HepG2 (cell line): ENCODE data around the gene DTNA. TPM values are rescaled to one million over a fixed set of nuclear protein-coding genes. Genes with fewer than 3 reads are reported as not detected.

Experiments used
- ATAC-seq: fragments of 200-7000 bp; cut with Tn5 transposase; 3 replicates; pipeline ENCODE4 v1.9.1; 2020; ENCODE audit warnings: mild to moderate bottlenecking, moderate library complexity
- BruUV-seq: library from RNA; stranded (reverse); fragments of 400-500 nt; replicated peaks from 2 replicates; lab custom pipeline; 2021; lab: Mats Ljungman, UMichigan
- CTCF ChIA-PET: fragments of 300-600 bp; formaldehyde crosslinking; extraction: SDS; loops from one replicate; lab custom pipeline; 2021; ENCODE audit warnings: low total read pairs, inconsistent platforms, low intra/inter-chr PET ratio; lab: Yijun Ruan, JAX
- POLR2A ChIA-PET: fragments of 350-600 bp; sonication (Branson Sonifier 250); formaldehyde crosslinking; loops from one replicate; lab custom pipeline; 2020; ENCODE audit warnings: antibody characterized with exemption, inconsistent platforms; lab: Yijun Ruan, JAX
- DNase-seq: peaks from one replicate; pipeline ENCODE4 v3.0.0-alpha.2; 2015; ENCODE audit warnings: low spot score
- FAIRE-seq: peaks from 3 replicates; lab custom pipeline; 2011; peaks lifted over from hg19 to GRCh38; lab: Jason Lieb, UNC
- H2AFZ ChIP-seq: one replicate; pipeline ENCODE4 v1.6.1; 2011; ENCODE audit warnings: low read length, inconsistent platforms
- H3K27ac ChIP-seq: fragments of 300-600 bp; 3 replicates; pipeline ENCODE4 v1.8.0; 2011; ENCODE audit warnings: mixed run types, mild to moderate bottlenecking, mixed read lengths, low read length, inconsistent platforms; ENCODE audit not compliant: insufficient read depth; ENCODE audit errors: extremely low read length
- H3K27me3 ChIP-seq, 2 experiments: fragments of 200-600 bp in 1 of 2; 2 replicates in 1 of 2; 3 replicates in 1 of 2; pipeline versions ENCODE4 v1.6.0 to v1.8.0; 2011; ENCODE audit warnings: low read length in 2 of 2, mild to moderate bottlenecking in 2 of 2, moderate library complexity in 2 of 2, inconsistent platforms in 1 of 2; ENCODE audit not compliant: insufficient read depth in 2 of 2, control insufficient read depth in 1 of 2
- H3K36me3 ChIP-seq, 2 experiments: fragments of 200-600 bp in 1 of 2; replicated peaks in 1 of 2; 2 replicates in 1 of 2; 3 replicates in 1 of 2; pipeline versions ENCODE4 v1.5.1 to v1.8.0; 2011; ENCODE audit warnings: low read length in 2 of 2, inconsistent platforms in 1 of 2; ENCODE audit not compliant: insufficient read depth in 2 of 2, control insufficient read depth in 1 of 2
- H3K4me1 ChIP-seq: 2 replicates; pipeline ENCODE4 v1.5.1; 2012; ENCODE audit warnings: low read length, inconsistent platforms; ENCODE audit not compliant: insufficient read depth
- H3K4me2 ChIP-seq: 2 replicates; pipeline ENCODE4 v1.6.0; 2011; ENCODE audit warnings: low read depth, low read length, inconsistent platforms
- H3K4me3 ChIP-seq, 3 experiments: fragments of 200-600 bp in 1 of 3; sonication (generic), shearing (Covaris generic) in 1 of 3; replicated peaks in 1 of 3; 2 replicates each; pipeline ENCODE4 v1.5.1; 2011 to 2016; ENCODE audit warnings: low read length in 3 of 3, inconsistent platforms in 2 of 3, low read depth in 2 of 3, mild to moderate bottlenecking in 2 of 3, control low read depth in 1 of 3, mixed read lengths in 1 of 3; ENCODE audit not compliant: insufficient read depth in 1 of 3
- H3K79me2 ChIP-seq: one replicate; pipeline ENCODE4 v1.6.1; 2011; ENCODE audit warnings: low read length, inconsistent platforms; ENCODE audit not compliant: insufficient read depth
- H3K9ac ChIP-seq: 2 replicates; pipeline ENCODE4 v1.6.0; 2011; ENCODE audit warnings: mild to moderate bottlenecking, low read depth, low read length, inconsistent platforms; ENCODE audit not compliant: insufficient read depth
- H3K9me3 ChIP-seq: 2 replicates; pipeline ENCODE4 v1.5.1; 2012; ENCODE audit warnings: mild to moderate bottlenecking, low read length
- H4K20me1 ChIP-seq: 2 replicates; pipeline ENCODE4 v1.6.0; 2011; ENCODE audit warnings: inconsistent platforms, mild to moderate bottlenecking, low read length, moderate library complexity; ENCODE audit not compliant: insufficient read depth
- AKAP8 ChIP-seq: sonication (generic); formaldehyde crosslinking; IDR thresholded peaks from 2 replicates; pipeline ENCODE4 v1.5.1; 2020; ENCODE audit warnings: mild to moderate bottlenecking, missing genetic modification reagents
- ASH2L ChIP-seq: fragments of 300-600, 200-600 bp; sonication (generic); IDR thresholded peaks from 2 replicates; pipeline ENCODE4 v1.7.0; 2017; ENCODE audit warnings: low read depth, mild to moderate bottlenecking, moderate library complexity, mixed read lengths, low read length; ENCODE audit not compliant: insufficient read length
- ATM ChIP-seq: fragments of 450-650 bp; IDR thresholded peaks from 2 replicates; pipeline ENCODE4 v1.7.1; 2017; ENCODE audit warnings: mild to moderate bottlenecking, borderline replicate concordance
- BRCA1 ChIP-seq: sonication (generic); formaldehyde crosslinking; IDR thresholded peaks from 2 replicates; pipeline ENCODE4 v1.4.0; 2020; ENCODE audit warnings: missing genetic modification reagents
- CCAR2 ChIP-seq: fragments of 200-400 bp; formaldehyde crosslinking; optimal IDR thresholded peaks from 2 replicates; pipeline ENCODE3; 2018; ENCODE audit warnings: low read depth, mild to moderate bottlenecking, low read length, moderate library complexity
- ELF1 ChIP-seq: sonication (generic); formaldehyde crosslinking; IDR thresholded peaks from 2 replicates; pipeline ENCODE4 v1.4.0; 2020; ENCODE audit warnings: missing genetic modification reagents
- MBNL3 ChIP-seq: fragments of 250-450 bp; sonication (Bioruptor Pico); conservative IDR thresholded peaks from 2 replicates; pipeline ENCODE4 v1.8.0; 2022; ENCODE audit warnings: mild to moderate bottlenecking, inconsistent platforms
- NBN ChIP-seq: fragments of 450-650 bp; conservative IDR thresholded peaks from 2 replicates; pipeline ENCODE4 v1.6.1; 2017
- PRDM15 ChIP-seq: sonication (generic); formaldehyde crosslinking; IDR thresholded peaks from 2 replicates; pipeline ENCODE4 v1.4.0; 2020; ENCODE audit warnings: missing genetic modification reagents
- SALL2 ChIP-seq: sonication (generic); formaldehyde crosslinking; IDR thresholded peaks from 2 replicates; pipeline ENCODE4 v1.8.1; 2023; ENCODE audit warnings: mild to moderate bottlenecking, missing genetic modification reagents, inconsistent platforms
- TOPORS ChIP-seq: sonication (generic); formaldehyde crosslinking; IDR thresholded peaks from 2 replicates; pipeline ENCODE4 v1.8.0; 2023; ENCODE audit warnings: mild to moderate bottlenecking, missing genetic modification reagents
- ZBTB20 ChIP-seq: sonication (generic); formaldehyde crosslinking; IDR thresholded peaks from 2 replicates; pipeline ENCODE4 v1.8.1; 2023; ENCODE audit warnings: missing genetic modification reagents, low read depth, mild to moderate bottlenecking, borderline replicate concordance
- ZHX1 ChIP-seq: sonication (generic); formaldehyde crosslinking; IDR thresholded peaks from 2 replicates; pipeline ENCODE4 v1.8.1; 2022; ENCODE audit warnings: low read depth, mild to moderate bottlenecking, missing genetic modification reagents
- ZNF121 ChIP-seq: sonication (generic); formaldehyde crosslinking; IDR thresholded peaks from 2 replicates; pipeline ENCODE4 v1.5.0; 2020; ENCODE audit warnings: mild to moderate bottlenecking, missing genetic modification reagents
- ZNF34 ChIP-seq: sonication (generic); formaldehyde crosslinking; IDR thresholded peaks from 2 replicates; pipeline ENCODE4 v1.4.0; 2020; ENCODE audit warnings: mild to moderate bottlenecking, missing genetic modification reagents, borderline replicate concordance
- ZSCAN9 ChIP-seq: IDR thresholded peaks from 2 replicates; pipeline ENCODE4 v1.6.1; 2016; ENCODE audit warnings: borderline replicate concordance
- WGBS: methylation state at CpG from one replicate; pipeline ENCODE4 v1.1.6; 2017; ENCODE audit warnings: low lambda C conversion rate; 5-methylcytosine and 5-hydroxymethylcytosine counted together
- in situ Hi-C: cut with HindIII; loops from 2 replicates; pipeline ENCODE4 v1.10.0; 2017; ENCODE audit warnings: low pct_unique_long_range_greater_than_20kb; ENCODE audit not compliant: extremely low pct_ligation_motif_present
- intact Hi-C: fragments of 100-400 bp; cut with micrococcal nuclease; formaldehyde crosslinking; loops from one replicate; pipeline ENCODE4 v1.10.0; 2022; ENCODE audit not compliant: unreplicated experiment
- polyA plus RNA-seq, 8 experiments: library from polyadenylated mRNA; depleted of rRNA in 3 of 8; stranded (reverse) in 7 of 8; unstranded in 1 of 8; fragments of >200 nt; fragmentation: Illumina TruSeq in 4 of 8; extraction: Trizol in 4 of 8; gene quantifications; 2 replicates each; pipeline versions ENCODE4 v1.2.1 to v1.2.3, GENCODE V29; 2011 to 2016; ENCODE audit warnings: low read depth in 4 of 8, missing spikeins in 1 of 8, mixed read lengths in 1 of 8; ENCODE audit not compliant: insufficient read depth in 1 of 8
- total RNA-seq, 5 experiments: library from RNA; depleted of rRNA; stranded (reverse); fragments of >200 nt; fragmentation: Illumina TruSeq; extraction: Trizol; gene quantifications; 2 replicates each; pipeline ENCODE4 v1.2.3, GENCODE V29; 2016; ENCODE audit warnings: low read depth in 1 of 5

The DTNA gene
- total and polyA plus RNA-seq, 2 of the 13 experiments (the other 11 are each of a cell fraction or from before 2014, with no cell fraction given): 8.5 to 29.0 TPM

DNA sequence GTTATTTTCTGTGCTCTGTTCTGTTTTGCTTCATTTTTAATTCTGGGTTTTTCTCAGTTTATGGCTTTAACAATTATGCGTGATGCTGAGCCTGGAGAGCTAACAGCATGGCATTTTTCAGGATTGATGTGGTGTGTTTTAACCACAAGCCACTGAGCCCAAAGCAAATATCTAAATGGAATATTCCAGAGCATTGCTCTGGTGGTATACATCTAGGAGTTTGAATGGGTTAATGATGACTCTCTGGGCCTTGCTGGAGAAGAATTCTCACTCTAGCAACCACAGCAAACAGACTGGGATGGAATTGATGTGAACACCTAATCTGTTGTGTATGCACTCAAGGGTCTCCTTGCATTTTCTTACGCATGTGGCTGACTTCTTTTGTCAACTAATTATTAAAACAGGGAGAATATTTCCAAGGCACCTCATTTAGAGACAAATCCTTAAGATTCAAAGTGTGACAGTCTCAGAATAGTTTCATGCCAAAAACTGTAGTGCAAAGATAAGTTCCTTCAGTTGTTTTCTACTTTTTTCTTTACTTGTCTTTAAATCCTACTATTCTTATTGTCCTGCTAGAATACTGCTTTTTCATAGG, 164.0 kb downstream of the DTNA start (continued):
- no peak for TF ChIP-seq ZHX1 (CRISPR knock-in tag)
- no peak for TF ChIP-seq TOPORS (CRISPR knock-in tag)
- no peak for TF ChIP-seq ZSCAN9 (CRISPR knock-in tag)

DNA sequence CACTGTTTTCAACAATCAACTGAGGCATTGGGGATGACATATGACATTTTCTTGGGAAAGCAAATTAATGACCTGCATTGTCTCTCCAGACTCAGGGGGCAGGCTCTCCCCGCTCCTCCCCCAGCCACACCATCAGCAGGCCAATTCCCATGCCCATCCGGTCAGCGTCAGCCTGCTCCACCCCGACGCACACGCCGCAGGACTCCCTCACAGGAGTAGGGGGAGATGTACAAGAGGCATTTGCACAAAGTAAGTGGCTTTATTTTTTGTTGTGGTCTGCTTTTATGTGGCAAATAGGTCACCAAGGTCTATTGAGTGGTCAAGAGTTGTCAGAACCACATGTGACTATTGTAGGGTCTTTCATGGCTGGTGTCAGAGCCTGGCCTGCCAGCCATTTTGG, 165.1 kb downstream of the DTNA start:
- ChIA-PET POLR2A (no interaction called here), CTCF (no interaction called here)
- DNase-seq (no peak), FAIRE-seq (no peak), ATAC-seq (no peak)
- H3K4me2 ChIP-seq: no peak overlapping the region
- H2AFZ ChIP-seq: no peak overlapping the region
- in situ Hi-C loops: no loop called here
- 99% methylated on average over 7 of the region's 7 CpGs for WGBS
- no peak overlapping the region for H3K9ac ChIP-seq
- BruUV-seq: no TSS peak
- no peaks in the 10 kb centered on the region for H3K9me3 ChIP-seq
- no peaks in the 10 kb centered on the region for H4K20me1 ChIP-seq
- H3K27me3 ChIP-seq: no peaks in the 10 kb centered on the region
- no peaks in the 10 kb centered on the region for H3K4me1 ChIP-seq
- H3K36me3 ChIP-seq: no peaks in the 10 kb centered on the region
- H3K4me3 ChIP-seq: no peak overlapping the region
- TF ChIP-seq ZSCAN9 (CRISPR knock-in tag) (no peak), ASH2L (no peak), MBNL3 (no peak), AKAP8 (CRISPR knock-in tag) (no peak), NBN (no peak), ZNF34 (CRISPR knock-in tag) (no peak), ATM (no peak), ZNF121 (CRISPR knock-in tag) (no peak), BRCA1 (CRISPR knock-in tag) (no peak), ELF1 (CRISPR knock-in tag) (no peak), TOPORS (CRISPR knock-in tag) (no peak), SALL2 (CRISPR knock-in tag) (no peak), ZBTB20 (CRISPR knock-in tag) (no peak), PRDM15 (CRISPR knock-in tag) (no peak), CCAR2 (no peak)
- TF ChIP-seq, all 625 proteins: peak for 0
- intact Hi-C loops: no loop called here
- no peaks in the 10 kb centered on the region for H3K79me2 ChIP-seq
- no peak overlapping the region for H3K27ac ChIP-seq
